HG03196 (cell line): Measurements from ENCODE around the gene ENTPD5.
"Not testable (repeated sequence)": the region's sequence is repeated elsewhere in the genome, so short reads cannot be mapped to it uniquely, and the experiment has no call there.

Experiments used
- ATAC-seq: cut with Tn5 transposase; IDR thresholded peaks from one replicate; pipeline ENCODE4 v1.9.1; 2021; ENCODE audit not compliant: unreplicated experiment

ENTPD5 gene

DNA sequence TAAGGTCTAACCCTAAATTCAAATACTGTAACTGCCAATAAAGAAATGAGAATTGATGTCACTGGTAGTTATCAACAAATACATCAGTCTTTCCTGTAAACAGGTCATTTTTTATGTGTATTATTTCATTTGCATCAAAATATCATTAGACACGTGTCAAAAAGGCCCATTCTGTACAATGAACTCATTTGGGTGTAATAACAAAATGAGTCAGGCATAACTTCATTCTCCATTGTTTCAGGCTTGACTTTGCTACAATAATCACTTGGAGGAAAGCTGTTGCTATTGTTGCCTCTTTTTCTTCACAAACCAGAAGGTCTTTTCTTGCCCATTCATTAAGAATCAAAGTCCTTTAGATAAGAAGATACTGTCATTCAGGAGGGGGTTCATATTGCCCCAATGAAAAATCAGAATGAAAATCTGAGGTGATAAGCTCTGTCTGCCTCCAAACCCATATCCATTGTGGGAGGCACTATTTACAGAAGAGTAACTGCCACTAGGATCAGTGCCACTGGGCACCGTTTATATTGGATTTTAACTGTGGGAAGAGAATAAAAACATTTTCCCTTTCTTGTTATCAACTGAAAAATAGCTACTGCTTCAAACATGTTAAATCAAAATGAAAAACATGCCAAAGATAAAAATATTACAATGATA, 10.1 kb downstream of the ENTPD5 start:
- ATAC-seq = no peak

DNA sequence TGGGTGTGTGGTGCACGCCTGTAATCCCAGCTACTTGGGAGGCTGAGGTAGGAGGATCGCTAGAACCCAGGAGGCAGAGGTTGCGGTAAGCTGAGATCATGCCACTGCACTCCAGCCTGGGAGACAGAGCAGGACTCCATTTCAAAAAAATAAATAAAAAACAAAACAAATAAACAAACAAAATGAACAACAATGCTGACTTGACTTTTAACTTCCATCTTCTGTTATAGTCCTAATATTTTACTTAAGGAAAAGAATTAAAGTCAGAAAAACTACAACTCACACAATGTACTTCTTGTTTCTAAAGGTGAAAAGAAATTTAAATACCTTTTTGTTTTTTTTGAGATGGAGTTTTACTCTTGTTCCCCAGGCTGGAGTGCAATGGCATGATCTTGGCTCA, 13.4 kb downstream of the ENTPD5 start:
- ATAC-seq = not testable (repeated sequence)

DNA sequence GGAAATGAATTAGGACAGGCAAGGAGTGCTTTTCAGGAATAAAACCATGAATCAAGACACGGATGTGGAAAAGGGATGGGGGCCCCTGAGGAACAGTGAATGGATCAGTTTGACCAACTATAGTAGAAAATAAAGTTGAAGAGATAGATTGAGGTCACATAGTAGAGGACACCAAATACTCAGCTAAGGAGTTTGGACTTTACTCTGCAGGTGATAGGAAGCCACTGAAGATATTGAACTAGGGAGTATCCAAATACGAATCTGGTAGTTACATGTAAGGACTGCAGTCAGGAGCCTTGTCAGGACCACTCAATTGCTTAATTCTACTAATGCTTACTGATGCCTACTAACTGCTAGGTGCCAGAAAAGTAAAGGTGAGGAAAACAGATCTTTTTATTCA, 20.4 kb downstream of the ENTPD5 start:
- ATAC-seq = no peak

DNA sequence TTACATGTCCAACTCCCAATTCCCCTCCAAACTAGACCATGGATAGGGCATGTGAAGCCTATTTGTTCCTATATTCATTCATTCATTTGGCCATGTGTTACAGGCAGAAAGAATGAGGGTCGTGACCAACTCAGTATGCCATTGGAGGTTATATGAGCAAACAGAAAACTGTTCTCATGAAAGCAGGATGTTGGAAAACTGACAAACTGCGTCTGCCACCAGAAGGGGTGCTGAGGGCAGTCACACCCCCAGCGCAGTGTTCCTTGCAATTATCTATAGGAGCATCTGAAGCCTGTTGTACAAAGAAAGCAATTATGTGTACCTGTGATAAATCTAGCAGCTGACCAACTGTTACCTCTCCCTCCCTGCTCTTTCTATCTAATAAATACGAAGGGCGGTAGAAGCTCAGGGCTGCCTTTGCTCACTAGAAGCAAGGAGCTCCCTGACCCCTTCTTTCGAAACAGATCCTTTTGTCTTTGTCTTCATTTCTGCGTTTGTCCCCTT, 21.1 kb downstream of the ENTPD5 start:
- no peak for ATAC-seq

DNA sequence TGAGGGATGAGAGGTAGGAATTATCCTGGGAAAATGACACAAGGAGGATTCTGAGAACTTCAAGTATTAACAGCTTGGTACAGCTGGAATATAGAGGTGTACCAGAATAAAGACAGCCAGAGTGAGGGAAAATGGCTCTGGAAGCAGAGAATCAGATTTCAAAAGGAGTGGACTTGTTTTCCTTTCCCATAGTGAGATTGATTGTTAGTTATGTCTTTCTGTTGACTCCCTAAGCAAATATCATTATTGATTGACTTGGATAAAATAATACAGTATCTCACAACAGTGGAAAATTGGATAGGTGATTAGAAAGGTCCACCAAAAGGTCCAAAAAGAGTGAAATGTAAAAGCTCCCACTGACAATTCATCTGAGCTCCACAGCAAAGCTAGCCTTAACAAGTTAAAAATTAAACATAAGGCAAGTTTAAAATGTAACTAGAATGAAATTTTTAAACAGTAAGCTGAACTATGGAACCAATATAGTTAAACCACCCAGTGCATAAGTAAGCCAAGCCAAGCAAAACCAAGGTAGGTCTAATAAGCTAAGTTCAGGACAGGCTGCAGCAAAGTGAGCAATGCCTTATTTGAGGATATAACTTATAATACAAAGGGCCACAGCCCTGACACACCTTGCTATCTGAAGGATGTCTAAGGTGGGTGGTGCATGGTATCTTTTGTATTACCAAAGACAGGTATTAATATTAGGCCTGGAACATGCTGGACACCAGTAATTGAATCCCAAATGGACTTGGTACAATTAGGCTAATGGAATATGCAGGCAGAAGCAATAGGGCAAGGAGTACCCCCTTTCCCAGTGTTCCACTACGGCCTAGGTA, 21.8 kb downstream of the ENTPD5 start:
- no peak for ATAC-seq

DNA sequence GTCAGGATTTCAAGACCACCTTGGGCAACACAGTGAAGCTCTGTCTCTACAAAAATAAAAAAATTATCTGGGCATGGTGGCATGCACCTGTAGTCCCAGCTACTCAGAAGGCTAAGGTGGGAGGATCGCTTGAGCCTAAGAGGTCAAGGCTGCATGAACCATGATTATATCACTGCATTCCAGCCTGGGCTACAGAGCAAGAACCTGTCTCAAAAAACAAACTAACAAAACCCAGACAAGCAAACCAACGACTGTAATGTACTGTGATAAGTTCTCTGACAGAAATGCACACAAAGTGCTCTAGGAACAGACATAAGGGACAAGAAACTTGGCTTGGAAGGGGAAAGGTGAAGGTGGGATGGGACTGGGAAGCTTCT, 22.4 kb downstream of the ENTPD5 start:
- ATAC-seq = no peak

DNA sequence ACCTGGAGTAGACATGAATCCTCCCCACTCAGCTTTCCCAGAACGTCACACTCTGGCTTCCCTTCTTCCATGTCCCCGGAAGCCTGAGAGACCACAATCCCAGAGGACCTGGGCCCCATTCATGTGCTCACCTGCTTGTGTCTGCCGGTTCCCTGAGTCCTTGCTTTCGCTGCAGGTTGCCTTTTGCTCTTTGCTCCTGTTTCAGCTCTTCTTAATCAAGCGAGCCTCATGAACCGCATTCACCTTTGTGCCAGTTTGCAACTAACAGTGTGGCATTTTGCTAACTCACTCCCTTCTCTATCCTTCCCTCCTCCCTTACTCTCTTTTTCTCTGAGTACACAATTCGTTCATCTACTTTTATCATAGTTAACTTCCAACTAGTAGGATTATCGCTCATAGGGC, 23.1 kb downstream of the ENTPD5 start:
- ATAC-seq = no peak

DNA sequence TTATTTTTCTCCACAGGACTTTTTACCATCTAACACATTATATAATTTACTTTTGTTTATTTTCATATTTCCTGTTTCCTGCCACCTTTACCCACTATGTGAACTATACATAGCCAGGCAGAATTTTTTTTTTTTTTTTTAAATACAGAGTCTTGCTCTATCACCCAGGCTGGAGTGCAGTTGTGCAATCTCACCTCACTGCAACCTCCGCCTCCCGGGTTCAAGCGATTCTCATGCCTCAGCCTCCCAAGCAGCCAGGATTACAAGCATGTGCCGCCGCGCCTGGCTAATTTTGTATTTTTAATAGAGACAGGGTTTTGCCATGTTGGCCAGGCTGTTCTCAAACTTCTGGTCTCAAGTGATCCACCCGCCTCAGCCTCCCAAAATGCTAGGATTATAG, 24.2 kb downstream of the ENTPD5 start:
- not testable (repeated sequence) for ATAC-seq

DNA sequence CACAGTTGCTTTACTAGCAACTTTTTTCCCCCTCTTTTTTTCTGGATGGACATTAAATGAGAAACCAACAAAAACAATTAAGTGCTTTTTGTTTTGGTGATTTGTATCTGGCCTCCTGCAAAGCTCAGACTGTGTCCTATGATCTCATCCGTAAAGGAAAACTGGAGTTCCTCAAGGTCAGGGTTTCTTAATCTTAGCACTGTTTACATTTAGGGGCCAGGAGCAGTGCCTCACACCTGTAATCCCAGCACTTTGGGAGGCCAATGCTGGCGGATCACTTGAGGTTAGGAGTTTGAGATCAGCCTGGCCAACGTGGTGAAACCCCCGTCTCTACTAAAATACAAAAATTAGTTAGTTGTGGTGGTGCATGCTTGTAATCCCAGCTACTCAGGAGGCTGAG, 28.0 kb downstream of the ENTPD5 start:
- no peak for ATAC-seq

DNA sequence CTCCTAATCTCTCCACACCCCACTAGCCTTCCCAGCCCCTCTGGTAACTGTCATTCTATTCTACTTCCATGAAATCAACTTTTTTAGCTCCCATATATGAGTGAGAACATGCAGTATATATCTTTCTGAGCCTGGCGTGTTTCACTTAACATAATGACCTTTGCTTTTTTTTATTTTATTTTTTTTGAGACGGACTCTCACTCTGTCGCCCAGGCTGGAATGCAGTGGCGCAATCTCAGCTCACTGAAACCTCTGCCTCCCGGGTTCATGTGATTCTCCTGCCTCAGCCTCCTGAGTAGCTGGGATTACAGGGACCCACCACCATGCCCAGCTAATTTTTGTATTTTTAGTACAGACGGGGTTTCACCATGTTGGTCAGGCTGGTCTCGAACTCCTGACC, 30.4 kb downstream of the ENTPD5 start:
- ATAC-seq = not testable (repeated sequence)

DNA sequence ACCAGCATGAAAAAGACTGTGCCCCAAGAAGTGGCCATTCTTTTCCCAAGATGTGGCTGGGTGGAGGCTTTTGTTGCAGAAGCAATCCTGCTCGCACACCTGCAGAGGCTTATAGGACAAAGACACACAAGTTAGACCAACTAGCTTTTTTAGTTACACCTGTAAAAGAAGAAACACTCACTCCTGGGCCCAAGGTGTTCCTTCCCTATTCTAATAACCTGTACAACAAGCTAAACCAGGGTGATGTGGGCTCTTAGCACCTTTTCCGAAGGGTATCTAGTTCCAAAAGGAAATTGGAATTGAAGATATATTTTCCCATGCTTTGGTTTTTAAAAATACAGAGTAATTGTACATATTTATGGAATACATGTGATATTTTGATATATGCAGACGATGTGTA, 31.0 kb downstream of the ENTPD5 start:
- no peak for ATAC-seq

DNA sequence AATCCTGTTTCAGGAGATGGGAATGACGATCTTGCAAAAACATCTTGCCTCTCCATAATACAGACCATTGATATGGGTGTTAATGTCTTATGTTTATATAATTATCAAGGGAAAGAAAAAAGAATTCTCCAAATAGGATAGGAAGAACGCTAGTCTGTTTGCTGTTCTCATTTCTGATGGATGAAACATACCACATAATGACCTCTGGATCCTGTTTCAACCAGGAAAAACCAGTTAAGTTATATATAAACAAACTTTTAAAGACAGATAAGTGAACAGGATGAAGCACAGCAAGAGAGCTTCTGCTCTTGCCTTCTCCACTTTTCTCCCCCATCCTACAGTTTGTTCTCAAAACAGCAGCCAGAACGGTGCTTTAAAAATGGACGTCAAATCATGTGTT, 41.2 kb downstream of the ENTPD5 start:
- ATAC-seq = no peak

DNA sequence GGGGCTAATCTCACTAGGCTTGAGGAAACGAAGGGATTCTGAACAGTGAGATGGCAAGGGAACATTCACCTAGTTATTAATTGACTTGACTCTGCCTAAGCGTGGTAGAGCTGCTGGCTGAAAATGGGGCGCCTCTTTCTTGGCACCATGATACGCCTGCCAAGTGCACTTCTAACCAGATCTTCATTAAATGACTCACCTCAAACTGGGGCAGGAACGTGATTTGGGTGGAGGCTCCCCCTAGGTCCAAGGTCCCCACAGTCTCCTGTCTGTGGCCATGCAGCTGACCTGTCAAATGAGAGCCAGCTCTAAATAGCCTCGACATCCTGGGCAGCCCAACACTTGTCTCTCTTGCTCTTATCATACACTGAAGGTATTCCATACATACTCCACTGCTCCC, 43.0 kb downstream of the ENTPD5 start:
- ATAC-seq = no peak

DNA sequence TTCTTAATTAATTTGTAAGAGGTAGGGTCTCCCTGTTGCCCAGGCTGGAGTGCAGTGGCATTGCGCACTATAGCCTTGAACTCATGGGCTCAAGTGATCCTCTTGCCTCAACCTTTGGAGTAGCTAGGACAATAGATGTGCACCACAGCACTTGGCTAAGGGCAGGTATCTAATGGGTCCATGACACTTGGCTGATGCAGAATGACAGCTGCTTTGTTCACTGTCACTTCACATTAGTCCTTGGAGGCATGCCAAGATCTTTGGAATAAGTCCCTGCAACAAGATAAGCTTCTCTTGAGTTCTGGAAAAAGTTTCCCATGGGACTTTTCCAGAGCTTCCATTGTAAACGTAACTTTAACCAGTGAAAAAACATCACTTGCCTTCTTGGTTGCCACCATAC, 45.6 kb downstream of the ENTPD5 start:
- ATAC-seq = no peak

DNA sequence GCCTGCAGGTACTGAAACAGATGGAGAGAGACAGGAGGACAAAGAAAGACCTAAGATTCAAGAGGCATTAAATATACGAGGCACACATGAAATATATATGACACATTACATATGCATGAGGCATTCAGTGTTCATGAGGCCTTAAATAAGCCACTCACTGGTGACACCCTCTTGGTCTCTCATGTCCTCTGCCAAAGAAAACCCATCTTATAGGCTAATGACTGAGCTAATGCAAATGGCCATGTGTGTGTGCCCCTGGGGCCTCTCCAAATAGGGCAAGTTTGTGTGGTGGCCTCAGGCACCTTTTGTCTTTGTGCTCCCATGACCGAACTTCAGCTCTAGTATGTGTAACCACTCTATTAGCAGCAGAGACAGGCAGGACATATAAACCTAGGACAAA, 50.2 kb downstream of the ENTPD5 start:
- no peak for ATAC-seq

DNA sequence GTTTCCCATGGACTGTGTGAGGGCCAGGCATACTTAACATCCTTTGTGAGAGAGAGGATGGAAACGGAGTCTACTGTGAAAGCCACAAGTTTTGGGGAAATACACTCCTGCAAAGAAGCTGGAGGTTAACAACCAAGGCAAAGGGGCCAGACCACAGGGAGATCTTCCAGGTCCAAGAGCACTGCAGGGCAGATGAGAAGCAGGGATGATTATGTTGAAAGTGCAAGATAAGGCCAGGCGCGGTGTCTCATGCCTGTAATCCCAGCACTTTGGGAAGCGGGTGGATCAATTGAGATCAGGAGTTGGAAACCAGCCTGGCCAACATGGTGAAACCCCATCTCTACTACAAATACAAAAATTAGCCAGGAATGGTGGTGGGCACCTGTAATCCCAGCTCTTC, 53.9 kb downstream of the ENTPD5 start:
- no peak for ATAC-seq

DNA sequence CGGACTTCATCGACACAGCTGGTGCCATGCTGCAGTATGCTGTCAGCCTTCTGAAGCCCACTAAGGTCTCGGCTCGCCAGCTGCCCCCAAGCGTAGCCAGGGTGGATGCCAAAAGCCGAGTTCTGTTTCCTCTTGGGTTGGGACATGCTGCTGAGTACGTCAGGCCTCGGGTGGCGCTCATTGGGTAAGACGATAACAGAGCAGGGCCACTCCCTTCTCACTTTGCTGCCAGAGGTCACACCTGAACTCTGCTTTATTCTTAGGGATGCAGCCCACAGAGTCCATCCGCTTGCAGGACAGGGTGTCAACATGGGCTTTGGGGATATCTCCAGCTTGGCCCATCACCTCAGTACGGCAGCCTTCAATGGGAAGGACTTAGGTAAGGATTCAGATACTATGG, 57.9 kb downstream of the ENTPD5 start:
- ATAC-seq = no peak

DNA sequence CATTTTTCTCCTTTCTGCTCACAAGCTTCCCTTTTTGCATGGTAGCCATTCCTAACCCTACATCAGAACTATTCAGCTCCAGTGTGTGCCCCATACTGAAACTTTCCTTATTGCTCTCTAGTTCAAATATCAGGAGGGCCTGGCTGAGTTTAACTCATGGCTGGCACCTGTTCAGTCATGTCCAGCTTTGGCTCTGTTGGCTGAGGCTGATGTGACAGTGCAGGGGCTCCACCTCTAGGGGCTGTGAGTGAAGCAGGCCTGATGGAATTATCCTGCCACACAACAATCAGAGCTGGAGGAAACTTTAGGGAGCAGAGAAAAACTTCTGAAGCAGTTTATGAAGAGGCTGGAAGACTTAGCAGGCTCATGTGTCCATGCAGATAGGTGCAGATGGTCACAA, 60.5 kb downstream of the ENTPD5 start:
- ATAC-seq = no peak

DNA sequence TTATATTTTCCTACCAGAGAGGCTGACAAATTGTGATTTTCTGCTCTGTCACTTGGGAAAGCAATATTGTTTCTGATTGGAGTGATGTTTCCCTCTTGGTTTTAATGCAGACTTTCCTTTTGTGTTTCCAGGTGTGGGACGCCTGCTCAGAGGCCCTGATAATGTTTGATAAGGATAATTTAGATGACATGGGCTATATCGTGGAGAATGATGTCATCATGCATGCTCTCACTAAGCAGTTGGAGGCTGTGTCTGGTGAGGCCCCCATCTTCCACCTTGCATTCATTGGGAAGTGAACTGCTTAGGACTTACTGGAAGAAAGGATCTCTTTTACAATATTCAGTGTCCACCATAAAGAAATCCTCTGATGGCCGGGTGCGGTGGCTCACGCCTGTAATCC, 63.4 kb downstream of the ENTPD5 start:
- no peak for ATAC-seq

DNA sequence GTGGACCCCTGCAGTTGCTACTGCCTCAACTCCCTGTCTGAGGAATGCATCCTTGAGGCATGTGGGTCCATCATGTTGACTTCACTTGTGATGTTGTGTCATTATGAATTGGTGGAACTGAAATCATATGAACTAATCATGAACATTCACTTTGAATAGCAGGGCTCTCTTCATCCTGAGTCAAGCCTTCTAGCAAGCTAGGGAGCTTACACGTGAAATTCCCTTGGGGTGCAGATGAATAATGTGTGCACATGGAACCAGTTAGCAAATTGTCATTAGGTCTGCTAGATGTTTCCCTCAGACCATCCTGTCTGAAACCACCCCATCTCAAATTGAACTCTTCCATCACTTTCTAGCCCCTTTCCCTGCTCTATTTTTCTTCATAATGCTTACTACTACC, 65.4 kb downstream of the ENTPD5 start:
- ATAC-seq = no peak

DNA sequence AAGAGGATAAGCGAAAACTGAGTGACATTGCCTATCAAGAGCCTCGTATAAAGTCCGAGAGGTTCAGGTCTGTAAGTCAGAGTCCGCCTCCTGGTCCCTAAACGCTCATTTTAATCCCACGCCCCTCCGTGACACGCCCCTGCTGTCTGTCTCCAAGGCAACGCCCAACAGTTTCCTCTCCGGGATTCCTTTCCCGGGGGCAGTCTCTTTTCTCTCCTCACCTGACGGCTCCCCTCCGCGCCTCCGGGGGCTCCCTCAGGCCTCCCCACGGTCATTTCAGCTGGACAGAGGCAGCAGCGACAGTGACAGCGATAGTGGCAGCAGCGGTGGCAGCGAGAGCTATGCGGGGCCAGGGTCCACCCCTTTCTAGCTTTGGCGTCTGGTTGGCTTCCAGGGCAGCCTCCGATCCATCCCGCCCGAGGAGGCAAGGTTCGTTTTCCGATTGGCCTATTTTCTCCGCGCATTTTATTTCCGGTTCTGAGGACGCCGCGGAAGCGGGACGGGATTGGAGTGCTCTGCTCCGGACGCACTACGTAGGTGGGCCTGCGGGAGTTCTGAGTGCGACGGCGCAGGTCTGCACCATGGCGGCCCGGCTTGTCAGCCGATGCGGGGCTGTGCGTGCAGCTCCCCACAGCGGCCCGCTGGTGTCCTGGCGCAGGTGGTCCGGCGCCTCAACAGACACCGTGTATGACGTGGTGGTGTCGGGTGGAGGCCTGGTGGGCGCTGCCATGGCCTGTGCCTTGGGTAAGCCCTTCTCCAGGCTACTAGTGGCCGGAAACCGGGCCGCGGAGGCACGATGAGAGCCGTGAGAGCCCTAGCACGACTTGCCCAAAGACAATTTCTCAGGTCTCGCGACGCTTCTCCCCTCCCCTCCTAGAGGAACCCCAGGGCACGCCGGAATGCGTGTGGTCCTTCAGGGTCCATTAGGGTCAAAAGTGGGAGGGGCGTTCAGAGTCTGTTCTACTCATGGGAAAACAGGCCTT, 69.0 kb downstream of the ENTPD5 start, which contains the start of the genes COQ6 and FAM161B:
TSS of gene COQ6 (plus strand) at position 551 of the 983 bp plus-strand sequence. CDS start at position 582, 31 bp downstream.
TSS of gene FAM161B (minus strand) at position 343 of the 983 bp plus-strand sequence. CDS start at position 275, 68 bp downstream.
- peak; percentile 91 for ATAC-seq
